ENCODE data around the gene RBFOX2. TPM values are rescaled to one million over a fixed set of nuclear protein-coding genes. Genes with fewer than 3 reads are reported as not detected.

Gene RBFOX2
- total and polyA plus RNA-seq, 2 of the 13 experiments (the other 11 are each of a cell fraction or from before 2014, with no cell fraction given), result 37.3 to 40.4 TPM

- no peak for TF ChIP-seq ZBTB49 (CRISPR knock-in tag; IDR thresholded peaks at IDR 0.05; ENCODE audit: borderline replicate concordance)
- TF ChIP-seq ZNF274 (CRISPR knock-in tag; IDR thresholded peaks at IDR 0.05), result no peak
- no peak for TF ChIP-seq GLMP (CRISPR knock-in tag; IDR thresholded peaks at IDR 0.05; ENCODE audit: borderline replicate concordance)
- TF ChIP-seq TMF1 (CRISPR knock-in tag; IDR thresholded peaks at IDR 0.05; ENCODE audit: low read depth), result no peak
- TF ChIP-seq SAP130 (CRISPR knock-in tag; IDR thresholded peaks at IDR 0.05; ENCODE audit: low read depth), result peak; percentile 60
- TF ChIP-seq HNRNPLL (IDR thresholded peaks at IDR 0.05; ENCODE audit: low read depth, low read length, poor library complexity, severe bottlenecking), result no peak
- no peak for TF ChIP-seq ZFX (CRISPR knock-in tag; IDR thresholded peaks at IDR 0.05; ENCODE audit: low read depth)
- TF ChIP-seq TEF (CRISPR knock-in tag; IDR thresholded peaks at IDR 0.05), result no peak
- TF ChIP-seq HNF4A (CRISPR knock-in tag; IDR thresholded peaks at IDR 0.05), result no peak
- TF ChIP-seq PRDM4 (CRISPR knock-in tag; IDR thresholded peaks at IDR 0.05; ENCODE audit: borderline replicate concordance), result no peak
- no peak for TF ChIP-seq HOXA7 (CRISPR knock-in tag; IDR thresholded peaks at IDR 0.05)
- no peak for TF ChIP-seq ATF7-NPFF (CRISPR knock-in tag; IDR thresholded peaks at IDR 0.05; ENCODE audit: low read depth)
- no peak for TF ChIP-seq MNT (IDR thresholded peaks at IDR 0.05)
- no peak for TF ChIP-seq SOX13 (IDR thresholded peaks at IDR 0.05)
- TF ChIP-seq SOX13 (CRISPR knock-in tag; conservative IDR thresholded peaks at IDR 0.05 in 1 of 2, IDR thresholded peaks at IDR 0.05 in 1 of 2), result 0 out of 4 replicates have a peak, but pooled peaks of 1 of the 2 experiments have one; percentile 7
- TF ChIP-seq E2F2 (CRISPR knock-in tag; IDR thresholded peaks at IDR 0.05; ENCODE audit: borderline replicate concordance), result no peak
- TF ChIP-seq ZNF460 (CRISPR knock-in tag; IDR thresholded peaks at IDR 0.05; ENCODE audit: borderline replicate concordance), result no peak
- no peak for TF ChIP-seq MTF2 (CRISPR knock-in tag; IDR thresholded peaks at IDR 0.05; ENCODE audit: borderline replicate concordance)
- no peak for TF ChIP-seq NFKB2 (CRISPR knock-in tag; IDR thresholded peaks at IDR 0.05; ENCODE audit: borderline replicate concordance)
Observed at GRCh38 chr22:35914665-35915476, 113.8 kb downstream of the RBFOX2 start (continued).
